Dendritic cell treated with granulocyte-macrophage colony-stimulating factor and Interleukin-4, amounts not matched to agents 40 ng/mL and 50 ng/mL, for 4 days (primary cell): ENCODE results near the gene LRRC25.
A peak's percentile ranks its signal among the peaks of the same experiment; 100 is the strongest.

Experiments
- H3K27ac Mint-ChIP-seq: one replicate; pipeline ENCODE4 v1.8.0; 2022; ENCODE audit warnings: mild to moderate bottlenecking, mixed read lengths
- H3K27me3 Mint-ChIP-seq: one replicate; pipeline ENCODE4 v1.8.0; 2022; ENCODE audit warnings: mild to moderate bottlenecking, mixed read lengths
- H3K36me3 Mint-ChIP-seq: one replicate; pipeline ENCODE4 v1.8.0; 2022; ENCODE audit warnings: low read depth, mixed read lengths
- H3K4me1 Mint-ChIP-seq: one replicate; pipeline ENCODE4 v1.8.0; 2022; ENCODE audit warnings: low read depth, mixed read lengths
- H3K4me3 Mint-ChIP-seq: one replicate; pipeline ENCODE4 v1.8.0; 2022; ENCODE audit warnings: mild to moderate bottlenecking, moderate library complexity, mixed read lengths
- H3K9me3 Mint-ChIP-seq: one replicate; pipeline ENCODE4 v1.8.0; 2022; ENCODE audit warnings: mixed read lengths
- intact Hi-C: fragments of 100-400 bp; cut with micrococcal nuclease; formaldehyde crosslinking; loops from one replicate; pipeline ENCODE4 v1.15.0; 2022

Gene LRRC25

GRCh38 chr19:18423258-18424020 is 26.0 kb upstream of the LRRC25 start:
- Mint-ChIP-seq H3K4me3 (no peak overlapping the region), H3K27me3 (no peaks in the 10 kb centered on the region), H3K36me3 (peaks cover 64% of the 10 kb centered on the region), H3K9me3 (no peaks in the 10 kb centered on the region), H3K27ac (peak overlapping the region; percentile 20), H3K4me1 (peaks cover 76% of the 10 kb centered on the region)
- intact Hi-C loops: no loop called here

- Mint-ChIP-seq H3K9me3 (no peaks in the 10 kb centered on the region), H3K27ac (no peak overlapping the region), H3K27me3 (no peaks in the 10 kb centered on the region), H3K4me1 (peaks cover 79% of the 10 kb centered on the region), H3K4me3 (no peak overlapping the region), H3K36me3 (peaks cover 56% of the 10 kb centered on the region)
- intact Hi-C loops: no loop called here
These were observed 25.2 kb upstream of the LRRC25 start for GRCh38 chr19:18422530-18423191.

GRCh38 chr19:18421371-18421959 is 24.0 kb upstream of the LRRC25 start:
- intact Hi-C loops: no loop called here
- Mint-ChIP-seq H3K36me3 (peaks cover 45% of the 10 kb centered on the region), H3K27ac (peak overlapping the region; percentile 78), H3K9me3 (no peaks in the 10 kb centered on the region), H3K4me1 (peaks cover 88% of the 10 kb centered on the region), H3K27me3 (no peaks in the 10 kb centered on the region), H3K4me3 (no peak overlapping the region)

GRCh38 chr19:18420930-18421329 is 23.5 kb upstream of the LRRC25 start:
- peak overlapping the region; percentile 83 for H3K4me3 Mint-ChIP-seq
- H3K36me3 Mint-ChIP-seq: peaks cover 41% of the 10 kb centered on the region
- no peaks in the 10 kb centered on the region for H3K9me3 Mint-ChIP-seq
- H3K27ac Mint-ChIP-seq: peak overlapping the region; percentile 78
- no peaks in the 10 kb centered on the region for H3K27me3 Mint-ChIP-seq
- peaks cover 88% of the 10 kb centered on the region for H3K4me1 Mint-ChIP-seq
- intact Hi-C loops: no loop called here

- peak overlapping the region; percentile 95 for H3K27ac Mint-ChIP-seq
- peaks cover 36% of the 10 kb centered on the region for H3K36me3 Mint-ChIP-seq
- no peaks in the 10 kb centered on the region for H3K27me3 Mint-ChIP-seq
- H3K9me3 Mint-ChIP-seq: no peaks in the 10 kb centered on the region
- peaks cover 88% of the 10 kb centered on the region for H3K4me1 Mint-ChIP-seq
- H3K4me3 Mint-ChIP-seq: peak overlapping the region; percentile 83
- intact Hi-C loops: loop anchor here (5.0 kb wide), 2 partner anchors 138 to 218 kb away; partner anchors contain the start of genes JUND and RAB3A
These were observed 22.5 kb upstream of the LRRC25 start for GRCh38 chr19:18419699-18420460.

- H3K36me3 Mint-ChIP-seq: peaks cover 35% of the 10 kb centered on the region
- peak within 1 kb of the TSS; percentile 95 for H3K27ac Mint-ChIP-seq
- peaks cover 88% of the 10 kb centered on the region for H3K4me1 Mint-ChIP-seq
- no peaks in the 10 kb centered on the region for H3K27me3 Mint-ChIP-seq
- intact Hi-C loops: loop anchor here (5.0 kb wide), 2 partner anchors 137 to 217 kb away; partner anchors contain the start of genes JUND and RAB3A
- H3K4me3 Mint-ChIP-seq: peak within 1 kb of the TSS; percentile 83
- H3K9me3 Mint-ChIP-seq: no peaks in the 10 kb centered on the region
These were observed 21.8 kb upstream of the LRRC25 start, which contains the start of gene SSBP4 for GRCh38 chr19:18419195-18419698. Gene SSBP4 (plus strand): TSS chr19:18419398. CDS start chr19:18419649, 251 bp downstream.

GRCh38 chr19:18418483-18419194 is 21.2 kb upstream of the LRRC25 start:
- Mint-ChIP-seq H3K4me1 (peaks cover 87% of the 10 kb centered on the region), H3K27me3 (no peaks in the 10 kb centered on the region), H3K27ac (peak overlapping the region; percentile 95), H3K36me3 (peaks cover 29% of the 10 kb centered on the region), H3K9me3 (no peaks in the 10 kb centered on the region), H3K4me3 (peak overlapping the region; percentile 71)
- intact Hi-C loops: loop anchor here (5.0 kb wide), 2 partner anchors 136 to 216 kb away; partner anchors contain the start of genes JUND and RAB3A

GRCh38 chr19:18418029-18418482 is 20.6 kb upstream of the LRRC25 start:
- Mint-ChIP-seq H3K4me1 (peaks cover 82% of the 10 kb centered on the region), H3K4me3 (peak overlapping the region; percentile 71), H3K9me3 (no peaks in the 10 kb centered on the region), H3K27ac (peak overlapping the region; percentile 95), H3K36me3 (peaks cover 23% of the 10 kb centered on the region), H3K27me3 (no peaks in the 10 kb centered on the region)
- intact Hi-C loops: loop anchor here (5.0 kb wide), 2 partner anchors 136 to 216 kb away; partner anchors contain the start of genes JUND and RAB3A

GRCh38 chr19:18417250-18418028 is 20.0 kb upstream of the LRRC25 start:
- Mint-ChIP-seq H3K9me3 (no peaks in the 10 kb centered on the region), H3K4me1 (peaks cover 76% of the 10 kb centered on the region), H3K27ac (peak overlapping the region; percentile 95), H3K27me3 (peaks cover 5% of the 10 kb centered on the region), H3K4me3 (peak overlapping the region; percentile 71), H3K36me3 (peaks cover 17% of the 10 kb centered on the region)
- intact Hi-C loops: loop anchor here (5.0 kb wide), 2 partner anchors 135 to 215 kb away; partner anchors contain the start of genes JUND and RAB3A

- Mint-ChIP-seq H3K27ac (peak overlapping the region; percentile 95), H3K36me3 (peaks cover 11% of the 10 kb centered on the region), H3K4me1 (peaks cover 70% of the 10 kb centered on the region), H3K4me3 (peak overlapping the region; percentile 65), H3K27me3 (peaks cover 10% of the 10 kb centered on the region), H3K9me3 (no peaks in the 10 kb centered on the region)
- intact Hi-C loops: loop anchor here (5.0 kb wide), 2 partner anchors 135 to 215 kb away; partner anchors contain the start of genes JUND and RAB3A
These were observed 19.4 kb upstream of the LRRC25 start for GRCh38 chr19:18416778-18417249.

GRCh38 chr19:18415178-18415867 is 17.9 kb upstream of the LRRC25 start:
- H3K4me3 Mint-ChIP-seq: peak overlapping the region; percentile 69
- peaks cover 14% of the 10 kb centered on the region for H3K27me3 Mint-ChIP-seq
- H3K4me1 Mint-ChIP-seq: peaks cover 59% of the 10 kb centered on the region
- H3K36me3 Mint-ChIP-seq: peaks cover 7% of the 10 kb centered on the region
- intact Hi-C loops: loop anchor here (5.0 kb wide), 2 partner anchors 133 to 213 kb away; partner anchors contain the start of genes JUND and RAB3A
- H3K27ac Mint-ChIP-seq: peak overlapping the region; percentile 95
- no peaks in the 10 kb centered on the region for H3K9me3 Mint-ChIP-seq
